Ectodermal cell (in vitro differentiated cells): ENCODE data around the gene JAZF1.

Experiments used
- H3K27ac ChIP-seq: 2 replicates; pipeline ENCODE4 v1.7.0; 2013; ENCODE audit warnings: mild to moderate bottlenecking, low read depth, low read length; ENCODE audit not compliant: insufficient read depth, poor library complexity, severe bottlenecking
- H3K27me3 ChIP-seq: 2 replicates; pipeline ENCODE4 v1.7.0; 2013; ENCODE audit warnings: mild to moderate bottlenecking, low read length; ENCODE audit not compliant: insufficient read depth, control insufficient read depth, poor library complexity, severe bottlenecking
- H3K36me3 ChIP-seq: one replicate; pipeline ENCODE4 v1.7.0; 2013; ENCODE audit warnings: low read length; ENCODE audit not compliant: control insufficient read depth, insufficient read depth
- H3K4me1 ChIP-seq: one replicate; pipeline ENCODE4 v1.7.0; 2013; ENCODE audit warnings: low read length; ENCODE audit not compliant: control insufficient read depth, insufficient read depth
- H3K4me3 ChIP-seq: 2 replicates; pipeline ENCODE4 v1.7.0; 2013; ENCODE audit warnings: low read depth, low read length, control low read depth; ENCODE audit not compliant: insufficient read depth
- H3K9me3 ChIP-seq: 2 replicates; pipeline ENCODE4 v1.7.0; 2013; ENCODE audit warnings: mild to moderate bottlenecking, low read length, moderate library complexity; ENCODE audit not compliant: control insufficient read depth
- WGBS, 2 experiments: methylation state at CpG; one replicate each; pipeline ENCODE4 v1.1.7; 2013; ENCODE audit warnings: missing lambda C conversion rate in 2 of 2; 5-methylcytosine and 5-hydroxymethylcytosine counted together

JAZF1 gene

DNA sequence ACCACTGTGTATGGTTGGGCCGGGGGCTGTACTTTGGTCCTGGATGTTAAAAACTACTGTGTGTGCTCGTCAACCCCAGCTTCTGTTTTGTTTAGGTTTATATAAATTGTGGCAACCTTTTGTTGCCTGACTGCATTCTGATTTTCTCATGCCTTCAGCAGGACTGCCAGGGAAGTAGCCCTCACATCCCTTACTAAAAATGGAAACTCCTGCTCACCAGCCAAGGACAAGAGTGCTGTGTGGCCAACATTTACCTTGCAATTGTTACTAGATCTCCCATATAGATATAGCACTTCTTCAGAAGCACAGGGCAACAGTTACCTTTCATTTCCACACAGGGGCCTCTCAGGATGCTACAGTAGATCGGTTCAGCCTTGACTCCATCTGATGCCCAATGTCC lies 266.2 kb downstream of the JAZF1 start:
- 87 to 91% methylated on average over 3 of the region's 3 CpGs for WGBS, 2 experiments
- no peaks in the 10 kb centered on the region for H3K9me3 ChIP-seq
- H3K36me3 ChIP-seq = no peaks in the 10 kb centered on the region

DNA sequence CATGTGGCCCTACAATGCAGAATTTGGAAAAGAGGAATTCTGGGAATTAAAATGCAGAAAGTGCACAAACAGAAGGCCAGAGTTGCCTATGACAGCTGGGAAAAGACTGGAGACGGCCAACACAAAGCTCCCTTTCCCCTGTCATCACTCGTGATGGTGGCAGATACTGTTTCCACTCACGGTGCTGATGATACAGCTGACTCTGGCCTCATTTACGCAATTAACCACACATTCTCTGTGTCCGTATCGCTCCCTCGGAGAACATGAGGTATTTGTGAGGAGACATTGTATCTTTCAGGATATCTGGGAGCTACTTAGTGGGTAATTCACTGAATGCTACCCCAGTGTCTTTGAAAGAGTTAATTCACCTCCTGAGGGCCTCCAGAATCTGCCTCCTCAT lies 267.8 kb downstream of the JAZF1 start:
- Histone ChIP-seq H3K27ac (no peak overlapping the region), H3K27me3 (no peaks in the 10 kb centered on the region), H3K36me3 (no peaks in the 10 kb centered on the region), H3K9me3 (no peaks in the 10 kb centered on the region), H3K4me3 (no peak overlapping the region), H3K4me1 (peaks cover 16% of the 10 kb centered on the region)
- WGBS, 2 experiments = 92 to 95% methylated on average over 7 of the region's 7 CpGs

More for the DNA sequence above, 266.2 kb downstream of the JAZF1 start:
- Histone ChIP-seq H3K4me3 (no peak overlapping the region), H3K4me1 (peaks cover 16% of the 10 kb centered on the region), H3K27me3 (no peaks in the 10 kb centered on the region), H3K27ac (no peak overlapping the region)

DNA sequence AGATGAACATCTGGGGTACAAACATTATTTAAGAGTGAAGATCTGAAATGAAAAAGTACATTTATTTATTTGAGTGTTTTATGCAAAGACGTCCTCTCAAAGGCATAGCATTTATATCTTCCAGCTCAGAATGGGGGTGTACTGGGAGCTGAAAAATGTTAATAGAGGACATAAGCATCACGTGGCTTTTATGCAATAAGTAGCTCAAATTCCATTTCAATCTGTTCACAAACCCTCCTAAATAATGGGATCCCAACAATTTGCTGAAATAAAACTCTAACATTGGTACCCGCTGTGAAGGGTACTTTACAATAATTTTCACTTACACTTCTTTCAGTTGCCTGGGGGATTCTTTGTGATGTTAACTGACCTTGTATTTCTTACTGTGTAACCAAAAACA lies 268.7 kb downstream of the JAZF1 start:
- Histone ChIP-seq H3K9me3 (no peaks in the 10 kb centered on the region), H3K36me3 (no peaks in the 10 kb centered on the region), H3K4me1 (peaks cover 16% of the 10 kb centered on the region), H3K4me3 (no peak overlapping the region), H3K27me3 (no peaks in the 10 kb centered on the region), H3K27ac (no peak overlapping the region)
- 45 to 60% methylated on average over 2 to 3 of the region's 3 CpGs for WGBS, 2 experiments

- Histone ChIP-seq H3K4me3 (no peak overlapping the region), H3K27ac (peak overlapping the region; percentile 41)
- whole genome bisulfite sequencing, 2 experiments = 12 to 17% methylated on average over 3 of the region's 3 CpGs
Observed at GRCh38 chr7:27910326-27910725, 270.3 kb downstream of the JAZF1 start.

GRCh38 chr7:27908534-27909165 lies 271.9 kb downstream of the JAZF1 start:
- Histone ChIP-seq H3K27me3 (no peaks in the 10 kb centered on the region), H3K4me1 (peaks cover 20% of the 10 kb centered on the region), H3K4me3 (no peak overlapping the region), H3K36me3 (no peaks in the 10 kb centered on the region), H3K27ac (no peak overlapping the region), H3K9me3 (no peaks in the 10 kb centered on the region)
- 93 to 94% methylated on average over 4 of the region's 4 CpGs for WGBS, 2 experiments

More at GRCh38 chr7:27910326-27910725, 270.3 kb downstream of the JAZF1 start:
- H3K27me3 ChIP-seq = no peaks in the 10 kb centered on the region
- H3K4me1 ChIP-seq = peaks cover 20% of the 10 kb centered on the region
- no peaks in the 10 kb centered on the region for H3K9me3 ChIP-seq
- no peaks in the 10 kb centered on the region for H3K36me3 ChIP-seq

GRCh38 chr7:27906385-27907091 lies 274.1 kb downstream of the JAZF1 start:
- H3K27me3 ChIP-seq = no peaks in the 10 kb centered on the region
- no peaks in the 10 kb centered on the region for H3K9me3 ChIP-seq
- H3K4me1 ChIP-seq = peaks cover 20% of the 10 kb centered on the region
- no peak overlapping the region for H3K4me3 ChIP-seq
- no peaks in the 10 kb centered on the region for H3K36me3 ChIP-seq
- H3K27ac ChIP-seq = no peak overlapping the region
- 60% methylated on average over 4 of the region's 4 CpGs for WGBS, 2 experiments

DNA sequence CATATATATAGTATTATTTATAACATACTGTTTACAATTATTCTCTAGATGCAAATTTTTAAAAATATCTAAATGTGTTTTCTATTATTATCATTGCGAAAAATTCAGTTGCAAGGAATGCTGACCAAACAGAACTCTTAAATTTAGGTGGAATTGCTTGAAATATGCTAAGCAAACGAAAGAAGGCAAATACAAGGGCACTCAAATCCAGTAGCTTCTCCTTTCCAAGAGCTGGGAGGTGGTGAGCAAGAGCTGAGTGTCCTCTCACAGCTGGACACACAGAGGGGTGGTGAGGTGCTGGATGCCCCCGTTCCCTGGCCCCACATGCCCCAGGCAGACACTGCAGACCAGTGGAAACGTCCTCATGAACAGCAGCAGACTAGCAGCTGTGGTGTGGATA lies 274.6 kb downstream of the JAZF1 start:
- no peaks in the 10 kb centered on the region for H3K9me3 ChIP-seq
- WGBS, 2 experiments = 55 to 61% methylated on average over 4 of the region's 4 CpGs
- no peaks in the 10 kb centered on the region for H3K36me3 ChIP-seq
- H3K27me3 ChIP-seq = no peaks in the 10 kb centered on the region
- peaks cover 19% of the 10 kb centered on the region for H3K4me1 ChIP-seq
- H3K4me3 ChIP-seq = no peak overlapping the region
- H3K27ac ChIP-seq = no peak overlapping the region

GRCh38 chr7:27901028-27901760 lies 279.4 kb downstream of the JAZF1 start:
- H3K27me3 ChIP-seq = no peaks in the 10 kb centered on the region
- peaks cover 9% of the 10 kb centered on the region for H3K4me1 ChIP-seq
- H3K4me3 ChIP-seq = no peak overlapping the region
- no peak overlapping the region for H3K27ac ChIP-seq
- no peaks in the 10 kb centered on the region for H3K9me3 ChIP-seq
- no peaks in the 10 kb centered on the region for H3K36me3 ChIP-seq
- 92 to 94% methylated on average over 5 of the region's 5 CpGs for WGBS, 2 experiments

DNA sequence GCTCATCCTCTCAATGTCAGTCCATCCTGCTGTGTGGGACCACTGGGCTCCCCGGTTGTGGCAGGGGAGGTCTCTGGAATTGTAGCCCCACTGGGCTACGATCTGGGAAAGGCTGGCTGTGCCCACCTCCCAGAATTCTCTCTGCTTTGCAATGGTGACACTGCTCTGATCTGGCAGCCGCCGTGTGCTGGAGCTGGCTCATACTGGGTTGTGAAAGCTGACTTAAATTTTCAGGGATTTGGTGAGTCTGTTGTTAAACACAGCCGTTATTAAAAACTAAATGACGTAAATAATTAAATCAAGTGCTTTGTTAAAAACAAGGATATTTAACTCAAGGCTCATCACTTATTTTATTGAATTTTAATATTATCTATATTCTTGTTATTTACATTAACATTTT lies 280.6 kb downstream of the JAZF1 start:
- H3K4me3 ChIP-seq = no peak overlapping the region
- peaks cover 6% of the 10 kb centered on the region for H3K4me1 ChIP-seq
- 82 to 88% methylated on average over 4 to 6 of the region's 6 CpGs for WGBS, 2 experiments
- H3K27me3 ChIP-seq = no peaks in the 10 kb centered on the region
- H3K36me3 ChIP-seq = no peaks in the 10 kb centered on the region
- no peak overlapping the region for H3K27ac ChIP-seq
- no peaks in the 10 kb centered on the region for H3K9me3 ChIP-seq

GRCh38 chr7:27899601-27900000 lies 281.0 kb downstream of the JAZF1 start:
- H3K36me3 ChIP-seq = no peaks in the 10 kb centered on the region
- H3K9me3 ChIP-seq = no peaks in the 10 kb centered on the region

More at GRCh38 chr7:27899601-27900000, 281.0 kb downstream of the JAZF1 start:
- Histone ChIP-seq H3K4me3 (no peak overlapping the region), H3K27me3 (no peaks in the 10 kb centered on the region), H3K4me1 (peaks cover 6% of the 10 kb centered on the region), H3K27ac (no peak overlapping the region)
- 93 to 94% methylated on average over 2 of the region's 2 CpGs for WGBS, 2 experiments
